HL-60 (cell line): ENCODE results near the gene DENND5A.

Experiments
- CTCF ChIP-seq: IDR thresholded peaks from one replicate; pipeline ENCODE4 v1.5.1; 2011; ENCODE audit warnings: low read length, control low read depth, inconsistent platforms; ENCODE audit not compliant: insufficient read depth
- GABPA ChIP-seq: IDR thresholded peaks from 2 replicates; pipeline ENCODE4 v1.6.1; 2012; ENCODE audit warnings: low read depth
- POLR2AphosphoS5 ChIP-seq: IDR thresholded peaks from 2 replicates; pipeline ENCODE4 v1.6.1; 2012; ENCODE audit warnings: low read depth
- REST ChIP-seq: IDR thresholded peaks from 2 replicates; pipeline ENCODE4 v1.6.1; 2012; ENCODE audit warnings: low read depth; ENCODE audit not compliant: insufficient replicate concordance
- SPI1 ChIP-seq: IDR thresholded peaks from 2 replicates; pipeline ENCODE4 v1.6.1; 2012; ENCODE audit warnings: low read depth, mild to moderate bottlenecking, borderline replicate concordance

- TF ChIP-seq POLR2AphosphoS5 (no peak), CTCF (no peak), SPI1 (no peak), REST (no peak), GABPA (no peak)
Observed at GRCh38 chr11:9145283-9145682, 119.9 kb downstream of the DENND5A start.
